A673 (cell line): Measurements from ENCODE around the gene GLRA3. TPM values are rescaled to one million over a fixed set of nuclear protein-coding genes. Genes with fewer than 3 reads are reported as not detected.

Experiments used
- BruUV-seq: library from RNA; stranded (reverse); fragments of 400-500 nt; replicated peaks from 2 replicates; lab custom pipeline; 2021; lab: Mats Ljungman, UMichigan
- CTCF ChIA-PET: fragments of 300-600 bp; sonication (Branson Sonifier 250); formaldehyde crosslinking; loops from one replicate; lab custom pipeline; 2022; ENCODE audit warnings: antibody characterized with exemption; lab: Charles Lee
- POLR2A ChIA-PET: fragments of 300-600 bp; sonication (Branson Sonifier 250); formaldehyde crosslinking; loops from one replicate; lab custom pipeline; 2022; ENCODE audit warnings: antibody characterized with exemption; ENCODE audit not compliant: low non-redundant PET; lab: Charles Lee
- DNase-seq: peaks from one replicate; pipeline ENCODE4 v3.0.0-alpha.2; 2015; ENCODE audit warnings: low spot score
- H3K27ac ChIP-seq: fragments of 200-600 bp; sonication (generic); 2 replicates; pipeline ENCODE4 v1.5.1; 2016; ENCODE audit warnings: mixed run types, low read depth, mild to moderate bottlenecking, mixed read lengths, antibody characterized with exemption, low read length; ENCODE audit not compliant: poor library complexity, severe bottlenecking
- H3K27me3 ChIP-seq: fragments of 200-600 bp; sonication (generic); replicated peaks from 2 replicates; pipeline ENCODE4 v1.6.1; 2017; ENCODE audit warnings: mixed run types, low read depth, mild to moderate bottlenecking, mixed read lengths, antibody characterized with exemption, low read length; ENCODE audit not compliant: insufficient read depth, poor library complexity
- H3K36me3 ChIP-seq: fragments of 200-600 bp; sonication (generic); 2 replicates; pipeline ENCODE4 v1.6.1; 2016; ENCODE audit warnings: mixed run types, mild to moderate bottlenecking, mixed read lengths, antibody characterized with exemption, low read length; ENCODE audit not compliant: insufficient read depth, poor library complexity, severe bottlenecking
- H3K4me1 ChIP-seq: fragments of 200-600 bp; sonication (generic); 2 replicates; pipeline ENCODE4 v1.6.1; 2017; ENCODE audit warnings: mixed run types, mild to moderate bottlenecking, mixed read lengths, antibody characterized with exemption, low read length; ENCODE audit not compliant: insufficient read depth, poor library complexity, severe bottlenecking
- H3K4me3 ChIP-seq: fragments of 200-600 bp; sonication (generic); 2 replicates; pipeline ENCODE4 v1.5.1; 2016; ENCODE audit warnings: low read depth, mixed run types, mild to moderate bottlenecking, mixed read lengths, low read length; ENCODE audit not compliant: poor library complexity, severe bottlenecking
- H3K9me3 ChIP-seq: fragments of 200-600 bp; sonication (generic); 2 replicates; pipeline ENCODE4 v1.6.1; 2016; ENCODE audit warnings: mixed run types, low read depth, mild to moderate bottlenecking, mixed read lengths, antibody characterized with exemption, low read length; ENCODE audit not compliant: poor library complexity, severe bottlenecking
- EZH2 ChIP-seq: fragments of 200-600 bp; sonication (generic); IDR thresholded peaks from 2 replicates; pipeline ENCODE4 v1.6.1; 2017; ENCODE audit warnings: borderline replicate concordance, low read depth, mild to moderate bottlenecking, mixed read lengths, antibody characterized with exemption, low read length; ENCODE audit not compliant: poor library complexity, severe bottlenecking
- intact Hi-C: fragments of 100-400 bp; cut with micrococcal nuclease; formaldehyde crosslinking; loops from one replicate; pipeline ENCODE4 v1.10.0; 2022; ENCODE audit not compliant: unreplicated experiment
- total RNA-seq: library from RNA; stranded (reverse); gene quantifications from 2 replicates; pipeline ENCODE4 v1.2.3, GENCODE V29; 2021
- TF ChIP-seq, protein P1 (sequence below): fragments of 300-800, 200-600 bp; sonication (generic); conservative IDR thresholded peaks from 2 replicates; pipeline ENCODE4 v1.5.1; 2017; ENCODE audit warnings: low read depth, mild to moderate bottlenecking, antibody characterized with exemption, low read length, moderate library complexity, mixed read lengths

GLRA3 gene
- total RNA-seq, 1 experiment from 2014 or later = 0.06 TPM

DNA sequence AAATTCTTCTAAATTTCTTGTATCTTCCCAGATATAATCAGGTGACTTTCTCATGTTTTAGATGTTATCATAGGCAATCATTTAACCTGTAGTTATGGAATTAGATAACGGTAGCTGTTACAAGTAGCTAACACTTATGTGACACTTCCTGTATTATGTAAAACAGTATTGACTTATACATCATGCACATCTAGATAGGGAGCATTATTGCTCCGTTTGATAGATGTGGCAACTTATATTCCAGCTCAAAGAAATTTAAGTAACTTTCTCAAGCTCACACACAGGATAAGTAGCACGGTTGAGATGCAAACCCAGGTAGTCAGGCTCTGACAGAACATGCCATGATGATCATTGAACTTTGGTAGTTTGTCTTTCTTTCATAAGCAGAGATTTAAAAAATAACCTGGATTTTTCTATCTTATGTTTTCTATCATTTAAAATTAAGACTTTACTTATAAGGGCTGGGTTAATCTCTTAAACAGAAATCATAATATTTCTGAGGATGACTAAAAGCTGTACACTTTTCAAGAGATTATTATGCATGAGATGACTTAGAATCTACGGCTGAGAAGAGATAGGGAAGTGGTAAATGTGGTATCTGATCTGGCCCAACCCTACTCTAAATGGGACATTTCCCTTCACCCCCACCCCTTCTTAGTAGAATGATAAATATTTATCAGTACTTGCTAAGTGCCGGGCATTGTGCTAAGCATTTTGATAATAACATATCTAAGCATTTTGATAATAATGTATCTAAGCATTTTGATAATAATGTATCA is 237.6 kb downstream of the GLRA3 start:
- POLR2A ChIA-PET = no interaction called here
- H3K9me3 ChIP-seq = no peaks in the 10 kb centered on the region
- H3K27me3 ChIP-seq = no peaks in the 10 kb centered on the region
- H3K4me1 ChIP-seq = no peaks in the 10 kb centered on the region
- no peak overlapping the region for H3K4me3 ChIP-seq
- no peak overlapping the region for H3K27ac ChIP-seq
- BruUV-seq = no TSS peak
- TF ChIP-seq, protein P1, sequence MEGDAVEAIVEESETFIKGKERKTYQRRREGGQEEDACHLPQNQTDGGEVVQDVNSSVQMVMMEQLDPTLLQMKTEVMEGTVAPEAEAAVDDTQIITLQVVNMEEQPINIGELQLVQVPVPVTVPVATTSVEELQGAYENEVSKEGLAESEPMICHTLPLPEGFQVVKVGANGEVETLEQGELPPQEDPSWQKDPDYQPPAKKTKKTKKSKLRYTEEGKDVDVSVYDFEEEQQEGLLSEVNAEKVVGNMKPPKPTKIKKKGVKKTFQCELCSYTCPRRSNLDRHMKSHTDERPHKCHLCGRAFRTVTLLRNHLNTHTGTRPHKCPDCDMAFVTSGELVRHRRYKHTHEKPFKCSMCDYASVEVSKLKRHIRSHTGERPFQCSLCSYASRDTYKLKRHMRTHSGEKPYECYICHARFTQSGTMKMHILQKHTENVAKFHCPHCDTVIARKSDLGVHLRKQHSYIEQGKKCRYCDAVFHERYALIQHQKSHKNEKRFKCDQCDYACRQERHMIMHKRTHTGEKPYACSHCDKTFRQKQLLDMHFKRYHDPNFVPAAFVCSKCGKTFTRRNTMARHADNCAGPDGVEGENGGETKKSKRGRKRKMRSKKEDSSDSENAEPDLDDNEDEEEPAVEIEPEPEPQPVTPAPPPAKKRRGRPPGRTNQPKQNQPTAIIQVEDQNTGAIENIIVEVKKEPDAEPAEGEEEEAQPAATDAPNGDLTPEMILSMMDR = no peak
- TF ChIP-seq EZH2 = no peak
- CTCF ChIA-PET = no interaction called here
- no peak for DNase-seq
- no peaks in the 10 kb centered on the region for H3K36me3 ChIP-seq
- intact Hi-C loops = no loop called here

DNA sequence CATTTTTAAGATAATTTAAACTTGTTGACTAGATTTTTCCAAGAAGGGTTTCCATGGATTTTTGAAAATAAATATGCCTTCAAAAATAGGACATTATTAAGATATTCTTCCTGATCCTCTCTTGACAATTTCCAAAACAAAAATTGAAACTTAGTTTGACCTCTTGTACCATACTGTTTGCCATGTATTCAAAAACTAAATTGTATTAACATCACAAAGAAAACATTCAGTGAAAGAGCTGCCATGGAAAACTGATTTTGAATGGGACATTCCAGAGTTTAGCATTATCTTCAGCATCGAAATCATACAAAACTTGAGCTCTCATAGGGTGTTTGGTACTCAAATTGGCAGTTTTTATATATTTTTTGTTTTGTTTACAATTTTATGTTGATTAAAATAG is 238.7 kb downstream of the GLRA3 start:
- BruUV-seq = no TSS peak

More for the DNA sequence above, 238.7 kb downstream of the GLRA3 start:
- TF ChIP-seq, protein P1 = no peak
- no peaks in the 10 kb centered on the region for H3K9me3 ChIP-seq
- H3K36me3 ChIP-seq = no peaks in the 10 kb centered on the region
- CTCF ChIA-PET = no interaction called here
- no peaks in the 10 kb centered on the region for H3K4me1 ChIP-seq
- POLR2A ChIA-PET = no interaction called here
- no peak overlapping the region for H3K27ac ChIP-seq
- H3K4me3 ChIP-seq = no peak overlapping the region
- intact Hi-C loops = no loop called here
- H3K27me3 ChIP-seq = no peaks in the 10 kb centered on the region
- no peak for DNase-seq

Other genes starting within 250 kb of the GLRA3 start
- not detected in 2 replicates for gene ADAM29, start 89.1 kb upstream of the GLRA3 start, total RNA-seq